Activated naive CD8-positive, alpha-beta T cell (primary cell): ENCODE results near the gene SCN5A.

Experiments
- H3K27ac Mint-ChIP-seq: one replicate; pipeline ENCODE4 v1.8.0; 2021; ENCODE audit warnings: mixed read lengths
- H3K27me3 Mint-ChIP-seq: one replicate; pipeline ENCODE4 v1.8.0; 2021; ENCODE audit warnings: mixed read lengths
- H3K36me3 Mint-ChIP-seq: one replicate; pipeline ENCODE4 v1.8.0; 2021; ENCODE audit warnings: mixed read lengths
- H3K4me1 Mint-ChIP-seq: one replicate; pipeline ENCODE4 v1.8.0; 2021; ENCODE audit warnings: low read depth, mixed read lengths
- H3K4me3 Mint-ChIP-seq: one replicate; pipeline ENCODE4 v1.8.0; 2021; ENCODE audit warnings: mild to moderate bottlenecking, mixed read lengths
- H3K9me3 Mint-ChIP-seq: one replicate; pipeline ENCODE4 v1.8.0; 2021; ENCODE audit warnings: low read depth, mixed read lengths

Gene SCN5A

DNA sequence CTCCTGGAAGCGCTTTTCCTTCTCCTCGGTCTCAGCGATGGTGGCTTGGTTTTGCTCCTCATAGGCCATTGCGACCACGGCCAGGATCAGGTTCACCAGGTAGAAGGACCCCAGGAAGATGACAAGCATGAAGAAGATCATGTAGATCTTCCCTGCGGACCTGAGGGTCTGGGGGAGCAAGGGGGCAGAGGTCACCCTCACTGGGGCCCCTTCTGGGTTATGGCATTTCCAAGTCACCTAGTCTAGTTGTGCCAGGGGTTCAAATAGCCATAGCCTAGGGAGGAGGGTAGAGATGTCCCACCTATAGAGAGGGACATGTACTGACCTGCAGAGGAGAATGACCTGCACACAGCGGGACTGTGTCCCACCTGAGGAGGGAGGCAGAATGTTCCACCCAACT is 43.5 kb downstream of the SCN5A start:
- no peak overlapping the region for H3K27ac Mint-ChIP-seq
- H3K36me3 Mint-ChIP-seq, result no peaks in the 10 kb centered on the region
- no peaks in the 10 kb centered on the region for H3K4me1 Mint-ChIP-seq
- no peak overlapping the region for H3K4me3 Mint-ChIP-seq
- no peaks in the 10 kb centered on the region for H3K27me3 Mint-ChIP-seq
- no peaks in the 10 kb centered on the region for H3K9me3 Mint-ChIP-seq

DNA sequence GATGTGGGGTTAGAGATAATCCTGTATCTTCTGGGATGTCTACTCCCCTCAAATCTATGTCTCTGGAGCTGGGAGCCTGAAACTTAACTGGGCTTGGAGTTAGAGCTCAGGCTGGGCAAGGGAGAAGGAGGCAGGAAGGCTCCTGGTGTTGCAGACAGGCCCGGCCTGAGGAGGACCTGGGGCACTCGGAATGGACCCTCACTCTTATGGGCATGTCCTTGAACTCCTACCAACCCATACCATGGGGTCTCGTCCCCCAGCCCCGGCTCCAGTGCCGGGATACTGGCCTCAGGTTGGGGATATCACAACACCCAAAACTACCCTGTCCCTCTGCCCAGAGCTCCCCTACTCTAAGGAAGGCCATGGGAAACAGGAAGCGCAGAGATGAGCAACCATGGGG is 45.2 kb downstream of the SCN5A start:
- Mint-ChIP-seq H3K4me3 (no peak overlapping the region), H3K27ac (no peak overlapping the region), H3K9me3 (no peaks in the 10 kb centered on the region), H3K27me3 (no peaks in the 10 kb centered on the region), H3K4me1 (no peaks in the 10 kb centered on the region), H3K36me3 (no peaks in the 10 kb centered on the region)

DNA sequence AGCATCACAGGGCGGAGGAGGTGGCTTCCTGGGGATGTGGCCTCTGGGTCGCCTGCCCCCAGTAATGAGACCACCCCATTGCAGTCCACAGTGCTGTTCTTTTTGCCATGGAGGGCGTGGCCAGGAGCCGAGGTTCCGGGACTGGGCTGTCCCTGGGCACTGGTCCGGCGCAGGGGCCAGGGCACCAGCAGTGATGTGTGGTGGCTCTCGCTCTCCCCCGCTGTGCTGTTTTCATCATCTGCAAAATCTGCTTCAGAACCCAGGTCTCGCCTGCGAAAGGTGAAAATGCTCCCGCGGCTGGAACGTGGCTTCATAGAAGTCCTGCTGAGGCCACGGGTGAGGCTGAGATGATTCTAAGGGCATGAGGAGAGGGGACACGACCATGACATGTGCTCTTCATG is 45.8 kb downstream of the SCN5A start:
- H3K4me3 Mint-ChIP-seq, result no peak overlapping the region
- H3K27me3 Mint-ChIP-seq, result no peaks in the 10 kb centered on the region
- H3K4me1 Mint-ChIP-seq, result no peaks in the 10 kb centered on the region
- no peak overlapping the region for H3K27ac Mint-ChIP-seq
- H3K9me3 Mint-ChIP-seq, result no peaks in the 10 kb centered on the region
- no peaks in the 10 kb centered on the region for H3K36me3 Mint-ChIP-seq

DNA sequence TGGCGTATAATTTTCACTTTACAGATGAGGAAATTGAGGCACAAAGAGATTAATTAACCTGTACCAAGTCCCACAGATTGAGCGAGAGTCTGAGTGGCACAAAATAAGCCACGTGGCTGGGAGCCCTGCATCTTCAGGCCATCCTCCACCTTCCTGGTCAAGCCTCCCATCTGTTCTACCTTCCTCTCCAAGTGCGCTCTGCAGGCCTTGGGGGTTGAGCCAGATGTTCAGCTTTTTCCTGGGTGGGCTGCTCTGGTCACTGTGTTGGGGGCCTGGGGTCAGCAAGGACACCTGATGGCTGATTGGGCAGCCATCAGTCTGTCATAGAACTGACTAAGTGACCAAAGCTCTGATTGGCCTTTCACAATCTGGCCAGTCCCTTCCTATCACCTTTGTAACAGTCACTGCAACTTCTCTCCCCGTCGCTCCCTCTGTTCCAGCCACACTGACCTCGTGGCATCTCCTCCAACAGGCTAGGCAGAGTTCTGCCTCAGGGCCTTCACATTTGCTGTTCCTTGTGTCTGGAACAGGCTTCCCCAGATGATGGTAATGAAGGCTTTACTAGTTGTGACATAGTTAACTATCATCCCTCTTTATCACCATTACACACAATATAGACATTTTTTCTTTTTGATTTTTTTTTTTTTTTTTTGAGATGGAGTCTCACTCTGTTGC is 46.8 kb downstream of the SCN5A start:
- Mint-ChIP-seq H3K27ac (no peak overlapping the region), H3K36me3 (no peaks in the 10 kb centered on the region), H3K9me3 (no peaks in the 10 kb centered on the region), H3K4me3 (no peak overlapping the region), H3K27me3 (peaks cover 7% of the 10 kb centered on the region), H3K4me1 (no peaks in the 10 kb centered on the region)

DNA sequence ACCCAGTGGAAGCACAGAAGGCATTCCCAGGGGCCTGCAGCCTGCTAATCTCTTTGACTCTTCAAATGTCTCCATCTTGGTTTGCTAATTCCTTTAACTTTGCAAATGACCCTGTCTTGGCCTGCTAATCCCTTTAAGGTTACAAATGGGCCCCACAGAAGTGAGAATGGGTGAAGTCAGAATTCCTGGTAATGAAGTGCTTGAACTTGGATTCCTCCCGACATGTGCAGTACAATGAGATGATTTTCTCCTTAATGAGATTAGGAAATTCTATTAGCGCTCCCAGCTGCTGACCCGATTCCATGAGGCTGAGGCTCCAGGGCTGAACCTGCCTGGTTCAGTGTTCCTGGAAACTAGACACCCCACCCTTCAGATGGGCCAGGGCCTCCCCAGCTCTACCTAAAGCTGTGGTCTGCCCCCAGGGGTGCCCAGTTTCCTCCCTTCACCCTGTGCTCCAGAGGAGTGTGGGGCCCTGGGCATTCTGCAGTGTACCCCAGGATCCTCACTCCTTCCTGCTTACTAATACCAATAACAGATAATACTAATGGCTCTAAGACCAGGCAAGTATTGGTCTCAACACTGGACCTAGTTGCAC is 47.4 kb downstream of the SCN5A start:
- Mint-ChIP-seq H3K27ac (no peak overlapping the region), H3K4me3 (no peak overlapping the region), H3K27me3 (peaks cover 10% of the 10 kb centered on the region), H3K4me1 (no peaks in the 10 kb centered on the region), H3K36me3 (no peaks in the 10 kb centered on the region), H3K9me3 (no peaks in the 10 kb centered on the region)

DNA sequence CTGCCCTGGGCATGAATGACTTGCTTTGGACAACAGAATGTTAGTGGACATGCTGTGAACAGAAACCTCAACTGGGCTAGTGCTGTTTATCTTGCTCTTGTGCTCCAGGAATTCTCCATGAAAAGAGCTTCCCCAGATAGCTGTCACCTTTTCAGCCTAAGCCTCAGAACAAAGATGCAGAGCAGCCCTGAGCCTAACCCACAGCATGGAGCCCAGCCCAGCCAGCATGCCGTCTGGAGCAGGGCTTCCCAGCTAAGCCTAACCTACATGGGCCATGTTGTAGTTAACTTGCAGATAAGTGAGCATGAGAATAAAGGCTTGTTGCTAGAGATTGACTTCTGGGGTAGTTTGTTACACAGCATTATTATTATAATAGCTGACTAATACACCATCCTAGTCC is 48.9 kb downstream of the SCN5A start:
- Mint-ChIP-seq H3K27me3 (peaks cover 10% of the 10 kb centered on the region), H3K4me1 (no peaks in the 10 kb centered on the region), H3K27ac (no peak overlapping the region), H3K4me3 (no peak overlapping the region), H3K36me3 (no peaks in the 10 kb centered on the region), H3K9me3 (no peaks in the 10 kb centered on the region)

DNA sequence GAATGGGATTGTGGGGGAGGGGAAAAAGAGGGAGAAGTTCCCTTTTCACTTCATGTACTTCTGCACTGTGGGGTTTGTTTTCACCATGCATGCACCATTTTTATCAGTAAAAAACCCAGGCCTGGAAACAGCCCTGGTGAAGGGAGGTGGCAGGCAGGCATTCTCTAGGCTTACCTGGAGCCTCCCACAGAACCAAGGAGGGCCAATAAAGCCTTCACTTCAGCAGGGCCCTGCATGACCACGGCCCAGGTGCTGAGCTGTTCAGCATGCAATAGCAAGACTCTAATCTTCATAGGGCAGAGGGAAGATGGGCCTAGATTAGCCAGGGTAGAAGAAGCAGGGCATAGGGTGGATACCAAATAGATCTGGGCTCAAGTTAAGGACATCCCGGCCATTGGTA is 49.6 kb downstream of the SCN5A start:
- no peak overlapping the region for H3K27ac Mint-ChIP-seq
- H3K4me1 Mint-ChIP-seq, result no peaks in the 10 kb centered on the region
- no peak overlapping the region for H3K4me3 Mint-ChIP-seq
- H3K27me3 Mint-ChIP-seq, result peaks cover 13% of the 10 kb centered on the region
- H3K9me3 Mint-ChIP-seq, result no peaks in the 10 kb centered on the region
- H3K36me3 Mint-ChIP-seq, result no peaks in the 10 kb centered on the region

DNA sequence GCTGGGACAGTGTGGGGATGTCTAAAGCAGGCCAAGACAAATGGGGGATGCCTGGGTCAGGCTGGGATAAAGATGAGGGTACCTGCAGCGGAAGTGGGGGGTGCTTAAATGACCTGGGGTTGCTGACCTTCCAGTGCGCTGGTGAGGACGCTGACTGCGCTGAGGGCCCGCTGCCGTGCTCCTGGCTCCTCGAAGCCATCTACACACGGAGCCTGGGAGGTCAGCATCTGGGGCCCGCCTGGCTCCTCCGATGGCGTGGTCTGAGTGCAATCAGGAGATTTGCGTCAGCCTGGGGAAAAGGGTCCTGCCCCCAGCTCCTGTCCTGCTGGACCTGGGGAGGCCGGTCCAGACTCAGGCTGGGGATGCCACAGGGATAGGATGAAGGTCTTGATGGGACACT is 50.7 kb downstream of the SCN5A start:
- H3K36me3 Mint-ChIP-seq, result no peaks in the 10 kb centered on the region

DNA sequence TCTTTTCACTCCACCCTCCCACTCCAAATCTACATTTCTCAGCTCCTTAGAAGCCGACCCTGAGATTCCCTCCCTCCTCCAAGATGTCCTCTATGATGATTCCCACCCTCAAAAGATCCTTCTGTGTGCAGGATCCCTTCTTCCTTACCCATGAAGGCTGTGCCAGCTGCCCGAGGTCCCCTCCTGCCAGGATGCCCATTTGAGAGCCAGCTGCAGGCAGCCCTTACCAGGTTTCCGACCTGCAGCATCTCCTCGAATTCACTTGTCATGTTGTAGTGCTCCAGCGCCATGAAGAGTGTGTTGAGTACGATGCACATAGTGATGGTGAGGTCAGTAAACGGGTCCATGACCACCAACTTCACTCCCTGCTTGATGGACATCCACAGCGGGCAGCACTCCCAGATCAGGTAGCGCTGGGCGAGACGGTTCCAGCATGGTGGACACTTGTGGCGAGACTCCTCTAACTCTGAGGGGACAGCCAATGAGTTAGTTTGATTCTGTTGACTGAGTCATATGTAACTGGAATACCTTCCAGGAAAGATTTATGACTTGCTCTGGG is 51.9 kb downstream of the SCN5A start:
- H3K9me3 Mint-ChIP-seq, result no peaks in the 10 kb centered on the region
- no peak overlapping the region for H3K27ac Mint-ChIP-seq
- H3K36me3 Mint-ChIP-seq, result no peaks in the 10 kb centered on the region
- H3K4me1 Mint-ChIP-seq, result no peaks in the 10 kb centered on the region
- H3K4me3 Mint-ChIP-seq, result no peak overlapping the region
- peaks cover 17% of the 10 kb centered on the region for H3K27me3 Mint-ChIP-seq

More for the DNA sequence above, 50.7 kb downstream of the SCN5A start:
- H3K4me3 Mint-ChIP-seq, result no peak overlapping the region
- peaks cover 14% of the 10 kb centered on the region for H3K27me3 Mint-ChIP-seq
- no peak overlapping the region for H3K27ac Mint-ChIP-seq
- H3K9me3 Mint-ChIP-seq, result no peaks in the 10 kb centered on the region
- no peaks in the 10 kb centered on the region for H3K4me1 Mint-ChIP-seq

DNA sequence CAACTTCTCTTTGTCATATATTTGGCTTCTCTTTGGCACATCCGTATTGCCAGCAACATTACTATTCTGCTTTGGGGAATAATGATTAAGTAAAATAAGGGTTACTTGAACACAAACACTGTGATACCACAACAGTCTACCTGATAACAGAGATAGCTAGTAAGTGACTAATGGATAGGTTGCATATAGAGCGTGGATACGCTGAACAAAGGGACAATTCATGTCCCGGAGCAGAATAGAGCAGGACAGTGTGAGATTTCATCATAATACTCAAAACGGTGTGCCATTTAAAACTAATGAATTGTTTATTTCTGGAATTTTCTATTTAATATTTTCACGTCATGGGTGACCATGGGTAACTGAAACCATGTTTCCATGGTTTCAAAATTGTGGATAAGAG is 54.1 kb downstream of the SCN5A start:
- Mint-ChIP-seq H3K27me3 (peaks cover 18% of the 10 kb centered on the region), H3K36me3 (no peaks in the 10 kb centered on the region)

DNA sequence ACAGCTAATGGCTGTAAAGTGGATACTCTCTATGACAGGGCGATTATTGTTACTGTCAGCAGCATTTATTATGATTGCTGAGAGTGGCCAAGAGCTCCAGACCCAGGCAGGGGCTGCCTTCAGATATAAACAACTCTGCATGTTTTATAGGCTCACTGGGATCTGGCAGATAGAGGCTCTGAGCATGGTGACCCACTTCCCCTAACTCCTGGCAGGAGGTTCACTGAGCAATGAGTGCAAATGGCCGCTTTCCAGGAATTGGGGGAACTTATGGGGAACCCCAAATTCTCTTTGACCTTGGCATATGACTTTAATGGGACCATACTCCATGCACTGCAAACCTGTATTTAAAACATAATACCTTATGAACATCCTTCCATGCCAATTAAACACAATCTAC is 59.0 kb downstream of the SCN5A start:
- Mint-ChIP-seq H3K36me3 (no peaks in the 10 kb centered on the region), H3K27ac (no peak overlapping the region), H3K27me3 (peaks cover 7% of the 10 kb centered on the region), H3K9me3 (no peaks in the 10 kb centered on the region), H3K4me3 (no peak overlapping the region), H3K4me1 (no peaks in the 10 kb centered on the region)

More for the DNA sequence above, 54.1 kb downstream of the SCN5A start:
- H3K4me3 Mint-ChIP-seq, result no peak overlapping the region
- H3K27ac Mint-ChIP-seq, result no peak overlapping the region
- no peaks in the 10 kb centered on the region for H3K4me1 Mint-ChIP-seq
- H3K9me3 Mint-ChIP-seq, result no peaks in the 10 kb centered on the region

DNA sequence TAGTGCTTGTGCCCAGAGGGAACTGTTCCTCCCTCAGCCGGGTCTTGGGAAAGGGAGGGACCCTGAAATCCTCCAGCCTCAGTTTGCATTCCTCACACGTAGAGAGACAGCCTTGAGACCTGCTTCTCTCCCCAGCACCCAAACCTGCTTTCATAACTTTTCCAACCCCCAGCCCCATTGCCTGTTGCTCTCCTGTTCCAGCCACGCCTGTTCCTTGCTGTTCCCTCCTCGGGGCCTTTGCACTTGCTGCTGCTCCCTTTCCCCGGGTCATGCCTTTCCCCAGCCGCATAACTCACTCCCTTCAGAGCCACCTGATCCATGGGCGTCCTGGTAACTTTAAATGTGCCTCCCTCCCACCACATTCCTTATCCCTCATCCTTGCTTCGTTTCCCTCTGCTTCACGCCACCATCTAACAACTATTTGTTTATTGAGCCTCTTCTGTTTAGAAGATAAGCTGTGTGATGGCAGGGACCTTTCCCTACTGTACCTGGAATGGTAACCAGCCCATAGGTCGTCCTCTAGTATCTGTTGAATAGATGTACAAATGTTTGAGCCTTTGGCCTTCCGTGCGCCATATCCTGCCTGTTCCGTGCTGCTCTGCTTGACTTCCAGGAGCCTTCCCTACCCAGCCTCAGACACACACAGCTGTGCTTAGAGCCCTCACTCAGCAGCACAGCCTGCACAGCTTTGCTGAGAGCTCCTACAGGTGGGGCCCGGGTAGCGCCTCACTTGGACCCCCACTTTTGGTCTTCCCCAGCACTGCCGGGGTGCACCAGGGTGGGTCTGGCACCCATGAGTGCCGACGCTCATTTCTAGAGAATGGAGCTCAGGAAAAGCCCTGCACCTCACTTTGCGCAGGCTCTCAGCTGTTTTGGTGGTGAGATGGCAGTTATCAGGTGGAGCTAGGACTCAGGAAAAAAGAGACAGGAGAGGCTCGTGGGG is 60.2 kb downstream of the SCN5A start:
- Mint-ChIP-seq H3K4me1 (no peaks in the 10 kb centered on the region), H3K36me3 (no peaks in the 10 kb centered on the region), H3K27ac (no peak overlapping the region), H3K9me3 (no peaks in the 10 kb centered on the region), H3K4me3 (no peak overlapping the region), H3K27me3 (peaks cover 5% of the 10 kb centered on the region)

DNA sequence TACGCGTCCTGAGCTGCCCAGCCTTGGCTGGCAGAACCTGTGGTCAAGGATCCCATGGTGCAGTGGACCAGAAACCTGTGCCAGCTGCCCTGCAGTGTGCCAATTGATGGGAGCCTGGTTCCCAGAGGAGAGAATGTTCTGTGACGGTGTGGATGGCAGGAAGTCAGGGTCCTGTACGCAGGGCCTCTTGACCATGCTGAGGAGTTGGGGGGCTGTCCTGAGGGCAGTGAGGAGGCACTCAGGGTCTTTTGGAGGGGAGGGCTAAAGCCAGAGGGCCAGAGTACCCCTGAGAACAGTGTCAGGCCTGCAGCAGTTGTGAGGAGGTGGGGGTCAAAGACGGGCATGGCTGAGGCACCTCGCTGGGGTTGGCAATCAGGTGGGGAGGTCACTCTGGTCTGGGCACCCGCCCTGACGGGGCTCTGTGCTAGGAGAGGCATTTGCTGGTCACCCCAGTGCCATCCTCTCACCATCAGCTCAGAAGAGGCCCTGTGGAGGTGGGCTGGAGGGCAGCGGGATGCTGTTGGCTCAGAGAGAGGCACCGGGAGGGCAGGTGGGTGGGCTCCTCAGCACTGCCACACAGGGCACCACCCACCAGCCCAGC is 61.0 kb downstream of the SCN5A start:
- Mint-ChIP-seq H3K27me3 (peaks cover 1% of the 10 kb centered on the region), H3K36me3 (no peaks in the 10 kb centered on the region), H3K27ac (no peak overlapping the region), H3K9me3 (no peaks in the 10 kb centered on the region), H3K4me3 (no peak overlapping the region), H3K4me1 (no peaks in the 10 kb centered on the region)

DNA sequence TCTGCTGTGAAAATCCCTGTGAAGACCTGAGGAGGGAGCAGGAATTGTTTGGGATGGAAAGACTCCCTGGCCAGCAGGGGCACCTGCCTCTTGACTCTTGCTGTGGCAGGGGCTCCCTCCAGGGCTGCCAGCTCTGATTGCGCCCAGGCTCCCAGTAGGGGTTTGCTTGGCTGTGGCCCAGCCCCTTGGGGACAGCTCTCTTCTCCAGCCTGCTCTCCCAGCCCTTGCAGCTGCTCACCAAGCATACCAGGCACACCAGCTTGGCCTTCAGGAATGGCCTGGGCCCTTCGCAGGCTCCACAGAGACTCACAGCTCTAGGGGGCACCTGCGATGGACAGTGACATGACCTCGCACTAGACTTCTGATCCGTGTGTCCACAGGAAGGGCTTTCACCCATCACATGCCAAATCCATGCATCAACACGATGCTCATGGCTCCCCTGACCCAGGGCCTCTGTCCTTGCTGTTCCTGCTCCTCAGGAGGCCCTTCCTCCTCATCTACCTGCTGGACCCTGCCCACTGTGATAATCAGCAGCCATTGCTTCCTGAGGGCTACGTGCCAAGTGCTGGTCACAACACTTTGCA is 61.8 kb downstream of the SCN5A start:
- H3K4me3 Mint-ChIP-seq, result no peak overlapping the region
- no peaks in the 10 kb centered on the region for H3K9me3 Mint-ChIP-seq
- H3K4me1 Mint-ChIP-seq, result no peaks in the 10 kb centered on the region

More for the DNA sequence above, 61.8 kb downstream of the SCN5A start:
- Mint-ChIP-seq H3K36me3 (no peaks in the 10 kb centered on the region), H3K27ac (no peak overlapping the region), H3K27me3 (peaks cover 1% of the 10 kb centered on the region)
